Omental fat pad (tissue), 4 donors: ENCODE data around the gene COPS7A. TPM values are rescaled to one million over a fixed set of nuclear protein-coding genes. Genes with fewer than 3 reads are reported as not detected.

Experiments
- ATAC-seq: fragments of 150-250 bp; one replicate; pipeline ENCODE4 v1.9.1; 2016; ENCODE audit warnings: mild to moderate bottlenecking, moderate library complexity; ENCODE audit not compliant: low FRiP score
- DNase-seq: peaks from one replicate; pipeline ENCODE4 v3.0.0-alpha.2; 2019; ENCODE audit warnings: low spot score
- total RNA-seq, 4 donors: library from RNA; depleted of rRNA; stranded (reverse); fragments of >200 nt; gene quantifications; one replicate each; pipeline ENCODE4 v1.1.0, GENCODE V29; 2016
- TF ChIP-seq, protein P1 (sequence below), 3 donors: fragments of 450-650 bp; IDR thresholded peaks; one replicate each; pipeline ENCODE4 v1.5.1; 2016 to 2017; ENCODE audit warnings: antibody characterized with exemption in 3 of 3, mild to moderate bottlenecking in 3 of 3, moderate library complexity in 2 of 3

The COPS7A gene
- total RNA-seq, 4 donors from 2014 or later: 51.2 to 64.0 (median 62.7) TPM

DNA sequence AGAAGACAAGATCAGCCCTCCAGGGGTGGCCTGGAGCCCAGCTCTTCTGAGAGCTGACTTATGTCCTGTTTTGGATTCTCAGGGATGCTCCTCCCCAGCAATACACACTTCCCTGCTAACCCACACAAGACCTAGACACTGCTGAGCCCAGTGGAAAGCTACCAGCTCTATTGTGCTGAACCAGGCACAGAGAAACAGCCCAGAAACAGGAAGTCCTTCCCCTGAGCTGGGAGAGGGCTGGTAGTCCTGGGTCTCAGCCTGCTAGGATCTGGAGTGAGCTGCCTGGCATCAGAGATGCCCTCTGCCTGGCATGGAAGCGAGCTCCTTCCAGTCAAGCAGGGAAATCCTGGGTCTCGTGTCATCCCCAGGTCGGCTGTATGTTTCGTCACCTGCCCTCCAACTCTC, 47.2 kb downstream of the COPS7A start:
- TF ChIP-seq, protein P1, sequence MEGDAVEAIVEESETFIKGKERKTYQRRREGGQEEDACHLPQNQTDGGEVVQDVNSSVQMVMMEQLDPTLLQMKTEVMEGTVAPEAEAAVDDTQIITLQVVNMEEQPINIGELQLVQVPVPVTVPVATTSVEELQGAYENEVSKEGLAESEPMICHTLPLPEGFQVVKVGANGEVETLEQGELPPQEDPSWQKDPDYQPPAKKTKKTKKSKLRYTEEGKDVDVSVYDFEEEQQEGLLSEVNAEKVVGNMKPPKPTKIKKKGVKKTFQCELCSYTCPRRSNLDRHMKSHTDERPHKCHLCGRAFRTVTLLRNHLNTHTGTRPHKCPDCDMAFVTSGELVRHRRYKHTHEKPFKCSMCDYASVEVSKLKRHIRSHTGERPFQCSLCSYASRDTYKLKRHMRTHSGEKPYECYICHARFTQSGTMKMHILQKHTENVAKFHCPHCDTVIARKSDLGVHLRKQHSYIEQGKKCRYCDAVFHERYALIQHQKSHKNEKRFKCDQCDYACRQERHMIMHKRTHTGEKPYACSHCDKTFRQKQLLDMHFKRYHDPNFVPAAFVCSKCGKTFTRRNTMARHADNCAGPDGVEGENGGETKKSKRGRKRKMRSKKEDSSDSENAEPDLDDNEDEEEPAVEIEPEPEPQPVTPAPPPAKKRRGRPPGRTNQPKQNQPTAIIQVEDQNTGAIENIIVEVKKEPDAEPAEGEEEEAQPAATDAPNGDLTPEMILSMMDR (IDR thresholded peaks at IDR 0.05): no peak
- ATAC-seq: peak; percentile 0
- DNase-seq: no peak

DNA sequence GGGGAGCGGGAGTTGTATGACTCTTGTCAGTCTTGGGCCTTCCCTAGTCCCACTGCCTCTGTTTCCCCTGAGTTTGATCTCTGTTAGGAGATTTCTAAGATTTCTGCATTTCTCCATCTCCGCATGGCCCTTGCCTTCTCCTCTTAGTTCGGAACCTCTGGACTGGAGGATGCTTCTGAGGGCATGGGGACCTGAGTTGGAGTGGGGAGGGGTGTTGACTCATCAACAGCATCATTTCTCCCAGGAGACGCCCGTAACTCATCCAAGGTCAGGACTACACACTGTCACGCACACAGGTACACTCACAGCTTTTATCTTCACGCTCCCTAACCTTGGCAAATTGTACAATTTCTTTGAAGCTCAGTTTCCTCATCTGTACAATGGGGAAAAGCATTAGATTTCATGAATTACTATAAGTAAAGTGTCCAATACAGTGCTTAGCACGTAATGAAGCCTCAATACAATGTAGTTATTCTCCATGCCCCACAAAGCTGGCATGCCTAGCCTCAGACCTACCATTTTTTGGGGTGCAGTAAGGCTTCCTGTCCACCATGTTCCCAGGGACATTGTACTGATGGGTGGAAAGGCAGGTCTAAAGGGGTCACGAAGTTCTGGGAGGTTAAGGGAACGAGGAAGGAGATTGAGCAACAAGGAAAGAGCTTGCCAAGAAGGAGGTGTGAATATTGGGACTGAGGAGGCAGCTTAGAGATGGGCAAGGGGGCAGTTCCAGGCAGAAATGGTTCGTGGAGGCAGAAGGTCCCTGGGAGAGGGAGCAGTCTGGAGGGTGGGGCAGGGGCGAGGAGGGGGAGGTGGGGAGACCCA, 47.9 kb downstream of the COPS7A start:
- ATAC-seq (peak; percentile 37), DNase-seq (no peak)
- TF ChIP-seq, protein P1 (IDR thresholded peaks at IDR 0.05): no peak

DNA sequence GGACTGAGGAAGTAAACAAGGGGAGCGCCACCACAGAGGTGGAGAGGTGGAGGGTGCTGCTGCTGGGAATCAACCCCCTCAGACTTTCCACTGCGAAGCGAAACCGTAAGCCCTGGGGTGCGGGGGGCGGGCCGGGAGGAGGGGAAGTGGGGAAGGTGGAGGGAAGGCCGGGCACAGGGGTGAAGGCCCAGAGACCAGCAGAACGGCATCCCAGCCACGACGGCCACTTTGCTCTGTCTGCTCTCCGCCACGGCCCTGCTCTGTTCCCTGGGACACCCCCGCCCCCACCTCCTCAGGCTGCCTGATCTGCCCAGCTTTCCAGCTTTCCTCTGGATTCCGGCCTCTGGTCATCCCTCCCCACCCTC, 48.5 kb downstream of the COPS7A start, which contains the start of gene LAG3:
TSS of gene LAG3 (plus strand) at position 190 of the 365 bp plus-strand sequence. CDS start 333 bp downstream, outside the sequence.
- TF ChIP-seq, protein P1 (IDR thresholded peaks at IDR 0.05): no peak
- no peak for ATAC-seq
- DNase-seq: no peak

DNA sequence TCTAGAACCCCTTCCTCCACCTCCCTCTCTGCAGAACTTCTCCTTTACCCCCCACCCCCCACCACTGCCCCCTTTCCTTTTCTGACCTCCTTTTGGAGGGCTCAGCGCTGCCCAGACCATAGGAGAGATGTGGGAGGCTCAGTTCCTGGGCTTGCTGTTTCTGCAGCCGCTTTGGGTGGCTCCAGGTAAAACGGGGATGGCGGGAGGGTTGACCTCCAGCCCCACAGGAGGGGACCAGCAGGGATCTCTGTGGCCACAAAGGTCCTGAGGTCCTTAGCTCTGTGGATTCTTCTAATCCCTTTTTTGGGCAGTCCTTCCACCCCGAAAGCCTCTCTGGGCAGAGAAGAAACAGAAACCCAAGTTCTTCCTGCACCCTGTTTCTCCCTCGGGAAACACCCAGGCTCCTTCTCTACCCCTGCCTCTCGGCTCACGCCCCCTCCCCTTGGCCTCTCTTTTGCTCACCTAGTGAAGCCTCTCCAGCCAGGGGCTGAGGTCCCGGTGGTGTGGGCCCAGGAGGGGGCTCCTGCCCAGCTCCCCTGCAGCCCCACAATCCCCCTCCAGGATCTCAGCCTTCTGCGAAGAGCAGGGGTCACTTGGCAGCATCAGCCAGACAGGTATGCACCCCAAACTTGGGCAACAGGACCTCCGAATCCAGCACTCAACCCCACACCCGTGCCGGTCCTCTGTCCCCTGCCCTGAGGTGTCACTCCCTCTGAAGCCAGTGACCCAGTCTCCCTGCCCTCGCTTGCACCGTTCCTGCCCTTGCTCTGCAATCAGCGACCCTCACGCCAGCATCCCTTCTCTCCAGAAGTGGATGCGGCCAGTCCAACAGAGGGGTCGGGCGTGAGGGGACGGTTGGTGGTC, 49.1 kb downstream of the COPS7A start:
- no peak for ATAC-seq
- TF ChIP-seq, protein P1 (IDR thresholded peaks at IDR 0.05): no peak

DNA sequence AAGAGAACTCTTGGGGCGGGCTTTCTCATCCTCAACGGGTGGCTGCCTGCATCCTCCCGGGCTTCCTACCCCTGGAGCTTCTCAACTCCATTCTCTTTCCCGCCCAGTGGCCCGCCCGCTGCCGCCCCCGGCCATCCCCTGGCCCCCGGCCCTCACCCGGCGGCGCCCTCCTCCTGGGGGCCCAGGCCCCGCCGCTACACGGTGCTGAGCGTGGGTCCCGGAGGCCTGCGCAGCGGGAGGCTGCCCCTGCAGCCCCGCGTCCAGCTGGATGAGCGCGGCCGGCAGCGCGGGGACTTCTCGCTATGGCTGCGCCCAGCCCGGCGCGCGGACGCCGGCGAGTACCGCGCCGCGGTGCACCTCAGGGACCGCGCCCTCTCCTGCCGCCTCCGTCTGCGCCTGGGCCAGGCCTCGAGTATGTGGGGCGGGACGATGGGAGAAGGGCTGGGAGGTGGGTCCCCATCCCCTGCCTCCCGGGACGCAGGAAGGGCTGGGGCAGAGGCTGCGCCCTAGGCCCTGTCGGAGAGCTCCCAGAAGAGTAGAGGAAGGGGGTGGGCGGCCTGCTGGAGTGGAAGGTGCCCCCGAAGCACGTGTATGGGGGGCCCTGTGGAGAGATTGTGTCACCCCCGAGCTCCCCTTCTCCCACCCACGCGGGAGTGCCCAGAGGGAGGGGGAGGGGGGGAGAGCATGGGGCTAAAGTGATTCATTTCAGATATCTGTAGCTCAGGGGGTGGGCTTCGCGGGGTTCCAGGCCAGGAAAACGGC, 49.9 kb downstream of the COPS7A start:
- TF ChIP-seq, protein P1 (IDR thresholded peaks at IDR 0.05): no peak
- ATAC-seq (no peak), DNase-seq (no peak)

More for the DNA sequence above, 49.1 kb downstream of the COPS7A start:
- DNase-seq: no peak

DNA sequence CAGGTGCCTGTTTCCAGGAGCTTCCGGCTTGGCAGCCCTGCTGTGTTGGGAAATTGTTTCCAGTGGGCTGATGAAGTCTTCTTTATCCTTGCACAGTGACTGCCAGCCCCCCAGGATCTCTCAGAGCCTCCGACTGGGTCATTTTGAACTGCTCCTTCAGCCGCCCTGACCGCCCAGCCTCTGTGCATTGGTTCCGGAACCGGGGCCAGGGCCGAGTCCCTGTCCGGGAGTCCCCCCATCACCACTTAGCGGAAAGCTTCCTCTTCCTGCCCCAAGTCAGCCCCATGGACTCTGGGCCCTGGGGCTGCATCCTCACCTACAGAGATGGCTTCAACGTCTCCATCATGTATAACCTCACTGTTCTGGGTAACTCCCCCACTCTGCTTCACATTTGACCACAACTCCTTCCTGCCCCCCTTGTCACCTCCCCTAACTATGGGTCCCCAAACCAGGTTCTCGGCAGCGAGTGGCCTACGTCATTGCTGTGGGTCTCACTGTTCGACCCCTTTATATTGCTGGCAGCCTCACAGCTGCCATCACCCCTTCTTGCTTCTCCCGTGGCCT, 50.7 kb downstream of the COPS7A start:
- ATAC-seq (no peak), DNase-seq (no peak)
- TF ChIP-seq, protein P1 (IDR thresholded peaks at IDR 0.05): no peak
